RWPE2 (cell line): ENCODE results near the gene ADAM21.

Source experiments
- ATAC-seq: fragments of 200-7000 bp; cut with Tn5 transposase; 3 replicates; pipeline ENCODE4 v1.9.1; 2021; ENCODE audit warnings: low read depth
- DNase-seq: peaks from one replicate; pipeline ENCODE4 v3.0.0-alpha.2; 2020; ENCODE audit warnings: low spot score
- H3K27ac ChIP-seq: fragments of 450-650 bp; 2 replicates; pipeline ENCODE4 v1.5.1; 2017; ENCODE audit warnings: mild to moderate bottlenecking; ENCODE audit not compliant: poor library complexity, severe bottlenecking
- H3K27me3 ChIP-seq: fragments of 250-450 bp; sonication (Bioruptor Pico); 2 replicates; pipeline ENCODE4 v1.5.1; 2021; ENCODE audit warnings: mild to moderate bottlenecking, moderate library complexity; ENCODE audit not compliant: insufficient read depth, poor library complexity, severe bottlenecking
- H3K36me3 ChIP-seq: fragments of 250-450 bp; sonication (Bioruptor Pico); 2 replicates; pipeline ENCODE4 v1.5.1; 2020; ENCODE audit warnings: low read depth, mild to moderate bottlenecking, moderate library complexity
- H3K4me1 ChIP-seq: fragments of 250-450 bp; sonication (Bioruptor Pico); 2 replicates; pipeline ENCODE4 v1.5.1; 2021; ENCODE audit warnings: mild to moderate bottlenecking, moderate library complexity; ENCODE audit not compliant: insufficient read depth, poor library complexity, severe bottlenecking
- H3K4me3 ChIP-seq: fragments of 250-450 bp; sonication (Bioruptor Pico); 2 replicates; pipeline ENCODE4 v1.5.1; 2021; ENCODE audit warnings: mild to moderate bottlenecking, moderate library complexity; ENCODE audit not compliant: severe bottlenecking
- H3K9me3 ChIP-seq: fragments of 250-450 bp; sonication (Bioruptor Pico); 2 replicates; pipeline ENCODE4 v1.5.1; 2021; ENCODE audit warnings: mild to moderate bottlenecking, moderate library complexity; ENCODE audit not compliant: severe bottlenecking
- TF ChIP-seq, protein P1 (sequence below): fragments of 450-650 bp; IDR thresholded peaks from one replicate; pipeline ENCODE4 v1.5.1; 2017; ENCODE audit warnings: mild to moderate bottlenecking, moderate library complexity; ENCODE audit not compliant: poor library complexity, severe bottlenecking

The ADAM21 gene

DNA sequence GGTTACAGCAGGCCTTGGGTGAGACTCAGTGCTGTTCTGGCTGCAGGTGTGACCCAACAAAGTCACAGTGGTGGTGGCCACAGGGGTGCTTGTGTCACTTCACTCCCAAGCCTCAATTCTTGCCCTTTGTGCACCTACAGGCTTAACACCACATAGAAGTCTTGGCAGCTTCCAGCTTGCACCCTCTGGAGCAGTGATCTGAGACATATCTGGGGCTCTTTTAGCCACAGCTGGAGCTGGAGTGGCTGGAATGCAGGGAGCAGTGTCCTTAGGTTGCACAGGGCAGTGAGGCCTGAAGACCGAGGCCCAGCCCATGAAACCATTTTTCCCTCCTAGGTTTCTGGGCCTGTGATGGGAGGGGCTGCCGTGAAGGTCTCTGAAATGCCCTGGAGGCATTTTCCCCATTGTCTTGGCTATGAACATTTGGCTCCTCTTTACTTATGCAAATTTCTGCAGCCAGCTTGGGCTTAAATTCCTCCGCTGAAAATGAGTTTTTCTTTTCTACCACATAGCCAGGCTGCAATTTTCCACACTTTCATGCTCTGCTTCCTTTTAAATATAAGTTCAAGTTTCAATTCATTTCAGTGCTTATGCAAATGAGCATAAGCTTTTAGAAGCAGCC is 37.7 kb downstream of the ADAM21 start:
- Histone ChIP-seq H3K27ac (no peak overlapping the region), H3K27me3 (no peaks in the 10 kb centered on the region), H3K9me3 (peaks cover 6% of the 10 kb centered on the region), H3K4me1 (no peaks in the 10 kb centered on the region), H3K36me3 (no peaks in the 10 kb centered on the region), H3K4me3 (no peak overlapping the region)
- DNase-seq, result no peak
- TF ChIP-seq, protein P1, sequence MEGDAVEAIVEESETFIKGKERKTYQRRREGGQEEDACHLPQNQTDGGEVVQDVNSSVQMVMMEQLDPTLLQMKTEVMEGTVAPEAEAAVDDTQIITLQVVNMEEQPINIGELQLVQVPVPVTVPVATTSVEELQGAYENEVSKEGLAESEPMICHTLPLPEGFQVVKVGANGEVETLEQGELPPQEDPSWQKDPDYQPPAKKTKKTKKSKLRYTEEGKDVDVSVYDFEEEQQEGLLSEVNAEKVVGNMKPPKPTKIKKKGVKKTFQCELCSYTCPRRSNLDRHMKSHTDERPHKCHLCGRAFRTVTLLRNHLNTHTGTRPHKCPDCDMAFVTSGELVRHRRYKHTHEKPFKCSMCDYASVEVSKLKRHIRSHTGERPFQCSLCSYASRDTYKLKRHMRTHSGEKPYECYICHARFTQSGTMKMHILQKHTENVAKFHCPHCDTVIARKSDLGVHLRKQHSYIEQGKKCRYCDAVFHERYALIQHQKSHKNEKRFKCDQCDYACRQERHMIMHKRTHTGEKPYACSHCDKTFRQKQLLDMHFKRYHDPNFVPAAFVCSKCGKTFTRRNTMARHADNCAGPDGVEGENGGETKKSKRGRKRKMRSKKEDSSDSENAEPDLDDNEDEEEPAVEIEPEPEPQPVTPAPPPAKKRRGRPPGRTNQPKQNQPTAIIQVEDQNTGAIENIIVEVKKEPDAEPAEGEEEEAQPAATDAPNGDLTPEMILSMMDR, result no peak
- no peak for ATAC-seq

DNA sequence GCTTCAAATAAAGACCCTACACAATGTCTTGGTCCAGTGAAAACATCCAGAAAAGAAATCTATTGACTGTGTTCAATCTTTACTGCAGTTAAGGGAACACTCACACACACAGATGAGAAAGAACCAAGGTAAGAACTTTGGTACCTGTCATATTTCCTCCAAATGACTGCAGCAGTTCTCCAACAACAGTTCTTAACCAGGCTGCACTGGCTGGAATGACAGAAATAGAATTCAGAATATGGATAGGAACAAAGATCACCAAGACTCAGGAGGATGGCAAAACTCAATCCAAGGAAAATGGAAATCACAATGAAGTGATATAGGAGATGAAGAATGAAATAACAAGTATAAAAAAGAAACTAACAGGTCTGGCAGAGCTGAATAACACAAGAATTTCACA is 46.2 kb downstream of the ADAM21 start:
- H3K9me3 ChIP-seq, result no peaks in the 10 kb centered on the region
- ATAC-seq (no peak), DNase-seq (no peak)
- H3K27ac ChIP-seq, result no peak overlapping the region
- H3K4me1 ChIP-seq, result no peaks in the 10 kb centered on the region
- no peaks in the 10 kb centered on the region for H3K36me3 ChIP-seq
- no peak overlapping the region for H3K4me3 ChIP-seq
- TF ChIP-seq, protein P1, result no peak
- H3K27me3 ChIP-seq, result no peaks in the 10 kb centered on the region
